Neural progenitor cell (in vitro differentiated cells): ENCODE results near the gene TMEM217.

Experiments used
- CTCF ChIP-seq: fragments of 200-600 bp; sonication (generic); IDR thresholded peaks from 2 replicates; pipeline ENCODE4 v1.5.1; 2017; ENCODE audit warnings: antibody characterized with exemption, mild to moderate bottlenecking
- EZH2 ChIP-seq: fragments of 200-600 bp; sonication (generic); IDR thresholded peaks from 2 replicates; pipeline ENCODE4 v1.6.1; 2017; ENCODE audit warnings: antibody characterized with exemption, mild to moderate bottlenecking, moderate library complexity
- EZH2phosphoT487 ChIP-seq: fragments of 200-600 bp; sonication (generic); IDR thresholded peaks from 2 replicates; pipeline ENCODE4 v1.6.1; 2017; ENCODE audit warnings: antibody characterized with exemption

GRCh38 chr6:37243131-37243815 lies 14.7 kb downstream of the TMEM217 start:
- TF ChIP-seq EZH2 (no peak), CTCF (no peak), EZH2phosphoT487 (no peak)
